ENCODE results near the gene APLNR. TPM values are rescaled to one million over a fixed set of nuclear protein-coding genes. Genes with fewer than 3 reads are reported as not detected.

Gene APLNR
- total RNA-seq, 3 donors from 2014 or later, result 0.44 to 3.3 (median 0.80) TPM

- TF ChIP-seq POLR2AphosphoS5 (IDR thresholded peaks at IDR 0.05) (no peak), POLR2A (IDR thresholded peaks at IDR 0.05) (no peak)
- TF ChIP-seq, protein P1, sequence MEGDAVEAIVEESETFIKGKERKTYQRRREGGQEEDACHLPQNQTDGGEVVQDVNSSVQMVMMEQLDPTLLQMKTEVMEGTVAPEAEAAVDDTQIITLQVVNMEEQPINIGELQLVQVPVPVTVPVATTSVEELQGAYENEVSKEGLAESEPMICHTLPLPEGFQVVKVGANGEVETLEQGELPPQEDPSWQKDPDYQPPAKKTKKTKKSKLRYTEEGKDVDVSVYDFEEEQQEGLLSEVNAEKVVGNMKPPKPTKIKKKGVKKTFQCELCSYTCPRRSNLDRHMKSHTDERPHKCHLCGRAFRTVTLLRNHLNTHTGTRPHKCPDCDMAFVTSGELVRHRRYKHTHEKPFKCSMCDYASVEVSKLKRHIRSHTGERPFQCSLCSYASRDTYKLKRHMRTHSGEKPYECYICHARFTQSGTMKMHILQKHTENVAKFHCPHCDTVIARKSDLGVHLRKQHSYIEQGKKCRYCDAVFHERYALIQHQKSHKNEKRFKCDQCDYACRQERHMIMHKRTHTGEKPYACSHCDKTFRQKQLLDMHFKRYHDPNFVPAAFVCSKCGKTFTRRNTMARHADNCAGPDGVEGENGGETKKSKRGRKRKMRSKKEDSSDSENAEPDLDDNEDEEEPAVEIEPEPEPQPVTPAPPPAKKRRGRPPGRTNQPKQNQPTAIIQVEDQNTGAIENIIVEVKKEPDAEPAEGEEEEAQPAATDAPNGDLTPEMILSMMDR (IDR thresholded peaks at IDR 0.05), result no peak
Observed at GRCh38 chr11:57262157-57262556, 25.1 kb upstream of the APLNR start.

DNA sequence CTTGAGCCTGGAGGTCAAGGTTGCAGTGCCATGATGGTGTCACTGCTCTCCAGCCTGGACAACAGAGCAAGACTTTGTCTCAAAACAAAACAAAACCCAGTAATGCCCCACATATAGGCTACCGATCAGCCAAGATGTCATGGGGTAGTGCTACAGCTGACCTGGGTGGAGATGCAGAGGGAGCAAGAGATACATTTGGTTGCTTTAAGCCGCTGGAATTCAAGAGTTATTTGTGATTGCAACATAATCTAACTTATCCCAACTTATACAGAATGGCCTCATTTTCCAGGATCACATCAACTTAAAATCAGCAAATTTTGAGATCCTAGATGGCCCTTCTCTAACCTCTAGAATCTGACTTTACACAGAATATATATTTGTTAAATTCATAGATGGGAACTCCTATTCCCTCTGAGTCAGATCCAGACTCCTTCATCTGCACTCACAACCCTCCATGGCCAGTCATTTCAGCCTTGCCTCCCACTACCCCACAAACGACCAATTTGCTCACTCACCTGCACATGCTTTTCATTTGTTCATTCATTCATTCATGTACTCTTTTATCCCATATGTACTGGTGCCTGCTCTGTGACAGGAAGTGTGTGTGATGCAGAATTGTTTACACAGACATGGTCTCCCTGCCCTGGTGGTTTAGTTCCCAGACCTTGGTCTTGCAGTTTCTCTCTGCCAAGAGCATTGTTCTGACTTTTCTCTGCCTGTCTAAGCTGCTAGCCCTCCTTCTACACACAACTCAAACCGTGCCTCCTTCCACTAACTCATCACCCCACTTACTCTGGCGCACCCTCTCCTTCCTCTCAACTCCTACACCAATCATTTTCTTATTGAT, 24.1 kb upstream of the APLNR start:
- no peak overlapping the region for H3K4me3 ChIP-seq
- H3K27me3 ChIP-seq, result no peaks in the 10 kb centered on the region
- DNase-seq (ENCODE audit: low spot score in 2 of 2), result no peak
- peaks cover 0 to 9% of the 10 kb centered on the region in 2 donors for H3K9me3 ChIP-seq
- no peaks in the 10 kb centered on the region for H3K36me3 ChIP-seq
- TF ChIP-seq, protein P1 (IDR thresholded peaks at IDR 0.05), result no peak
- TF ChIP-seq POLR2A (IDR thresholded peaks at IDR 0.05) (no peak), POLR2AphosphoS5 (IDR thresholded peaks at IDR 0.05) (no peak)
- intact Hi-C loops (cut with DNase I; ENCODE audit: low total_unique reads), result no loop called here
- no peaks in the 10 kb centered on the region for H3K4me1 ChIP-seq
- no peak overlapping the region for H3K27ac ChIP-seq

More at GRCh38 chr11:57262157-57262556, 25.1 kb upstream of the APLNR start:
- H3K27ac ChIP-seq, result no peak overlapping the region
- DNase-seq (ENCODE audit: low spot score in 2 of 2), result no peak
- H3K4me1 ChIP-seq, result no peaks in the 10 kb centered on the region
- no peak overlapping the region for H3K4me3 ChIP-seq
- H3K9me3 ChIP-seq, result peaks cover 0 to under 1% of the 10 kb centered on the region in 2 donors
- H3K36me3 ChIP-seq, result no peaks in the 10 kb centered on the region
- intact Hi-C loops (cut with DNase I; ENCODE audit: low total_unique reads), result no loop called here
- H3K27me3 ChIP-seq, result no peaks in the 10 kb centered on the region

DNA sequence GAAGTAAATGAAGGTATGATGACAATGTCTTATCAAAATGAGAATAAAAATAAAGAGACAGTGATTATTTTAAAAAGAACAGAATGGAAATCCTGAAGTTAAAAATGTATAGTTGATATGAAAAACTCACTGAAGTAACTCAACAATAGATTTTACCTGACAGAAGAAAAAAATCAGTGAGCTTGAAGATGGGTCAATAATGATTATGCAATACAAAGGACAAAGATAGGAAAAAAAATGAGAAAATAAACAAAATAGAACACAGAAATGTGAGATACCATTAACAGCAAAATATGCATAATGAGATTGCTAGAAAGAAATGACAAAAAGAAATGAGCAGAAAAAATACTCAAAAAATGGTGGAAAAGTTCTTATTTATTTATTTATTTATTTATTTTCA, 19.1 kb upstream of the APLNR start:
- H3K9me3 ChIP-seq, result peaks cover 0 to 9% of the 10 kb centered on the region in 2 donors
- no peaks in the 10 kb centered on the region for H3K27me3 ChIP-seq
- intact Hi-C loops (cut with DNase I; ENCODE audit: low total_unique reads), result no loop called here

DNA sequence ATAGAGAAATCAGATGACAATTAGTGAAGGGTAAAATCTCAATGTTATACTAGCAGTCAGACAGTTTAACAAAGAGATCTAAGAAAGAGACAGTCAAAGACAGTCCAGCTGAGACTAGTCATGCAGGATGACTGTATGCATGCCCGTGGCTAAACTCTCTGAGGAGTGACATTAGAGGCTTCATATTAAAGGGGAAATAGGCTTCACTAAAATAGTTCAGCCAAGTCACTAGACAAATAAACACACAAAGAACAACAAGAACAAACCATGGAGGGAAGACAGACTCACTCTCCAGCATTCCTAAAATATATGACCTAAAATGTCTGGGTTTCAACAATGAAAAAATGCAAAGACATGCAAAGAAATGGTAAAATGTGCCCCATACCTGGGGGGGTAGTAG, 18.6 kb upstream of the APLNR start:
- no peak overlapping the region for H3K4me3 ChIP-seq

More for the DNA sequence above, 19.1 kb upstream of the APLNR start:
- H3K36me3 ChIP-seq, result no peaks in the 10 kb centered on the region
- H3K4me1 ChIP-seq, result no peaks in the 10 kb centered on the region
- no peak overlapping the region for H3K27ac ChIP-seq
- no peak overlapping the region for H3K4me3 ChIP-seq
- DNase-seq (ENCODE audit: low spot score in 2 of 2), result no peak
- no peak for TF ChIP-seq POLR2A (IDR thresholded peaks at IDR 0.05)
- TF ChIP-seq, protein P1 (IDR thresholded peaks at IDR 0.05), result no peak
- no peak for TF ChIP-seq POLR2AphosphoS5 (IDR thresholded peaks at IDR 0.05)

DNA sequence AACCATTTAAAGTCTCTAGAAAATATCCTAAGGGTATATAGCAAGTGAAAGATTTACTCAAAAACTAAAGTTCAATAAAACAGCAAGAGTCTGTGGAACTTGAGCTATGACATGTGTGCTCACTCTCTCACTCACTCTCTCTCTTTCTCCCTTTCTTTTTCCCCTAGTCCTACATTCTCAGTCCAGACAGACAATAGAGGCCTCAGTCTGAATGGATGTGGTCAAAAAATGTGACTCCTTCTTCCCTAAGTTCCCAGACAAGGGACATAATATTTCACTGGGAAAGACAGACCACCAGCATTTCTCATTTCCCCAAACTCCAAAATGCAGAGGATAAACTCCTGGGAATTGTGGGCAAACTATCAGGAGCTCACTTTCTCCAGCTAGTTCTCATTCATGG, 17.6 kb upstream of the APLNR start:
- no peak for DNase-seq (ENCODE audit: low spot score in 2 of 2)
- no peak overlapping the region for H3K27ac ChIP-seq
- TF ChIP-seq POLR2A (IDR thresholded peaks at IDR 0.05) (no peak), POLR2AphosphoS5 (IDR thresholded peaks at IDR 0.05) (no peak)
- TF ChIP-seq, protein P1 (IDR thresholded peaks at IDR 0.05), result no peak
- peaks cover 0 to 9% of the 10 kb centered on the region in 2 donors for H3K9me3 ChIP-seq
- intact Hi-C loops (cut with DNase I; ENCODE audit: low total_unique reads), result no loop called here
- no peaks in the 10 kb centered on the region for H3K36me3 ChIP-seq
- H3K4me3 ChIP-seq, result no peak overlapping the region
- no peaks in the 10 kb centered on the region for H3K27me3 ChIP-seq
- peaks cover 0 to 8% of the 10 kb centered on the region in 2 donors for H3K4me1 ChIP-seq

More for the DNA sequence above, 18.6 kb upstream of the APLNR start:
- no peak for DNase-seq (ENCODE audit: low spot score in 2 of 2)
- H3K27me3 ChIP-seq, result no peaks in the 10 kb centered on the region
- no peak overlapping the region for H3K27ac ChIP-seq
- intact Hi-C loops (cut with DNase I; ENCODE audit: low total_unique reads), result no loop called here
- H3K36me3 ChIP-seq, result no peaks in the 10 kb centered on the region
- H3K9me3 ChIP-seq, result peaks cover 0 to 9% of the 10 kb centered on the region in 2 donors
- TF ChIP-seq, protein P1 (IDR thresholded peaks at IDR 0.05), result no peak
- TF ChIP-seq POLR2A (IDR thresholded peaks at IDR 0.05) (no peak), POLR2AphosphoS5 (IDR thresholded peaks at IDR 0.05) (no peak)
- H3K4me1 ChIP-seq, result peaks cover 0 to 1% of the 10 kb centered on the region in 2 donors

Measured in breast epithelium (tissue), 4 donors.